HL-60 (cell line): Measurements from ENCODE around the gene UBE2S.
A peak's percentile ranks its signal among the peaks of the same experiment; 100 is the strongest.

ENCODE experiments used
- DNase-seq, 2 experiments: peaks; one replicate each; pipeline ENCODE4 v3.0.0-alpha.2; 2010 to 2020; ENCODE audit warnings: low read depth in 1 of 2, low spot score in 1 of 2
- H3K27ac ChIP-seq: fragments of 250-450 bp; sonication (Bioruptor Pico); replicated peaks from 2 replicates; pipeline ENCODE4 v1.5.1; 2020; ENCODE audit warnings: mild to moderate bottlenecking, moderate library complexity
- H3K27me3 ChIP-seq: fragments of 250-450 bp; sonication (Bioruptor Pico); 2 replicates; pipeline ENCODE4 v1.5.1; 2021; ENCODE audit warnings: mild to moderate bottlenecking, moderate library complexity; ENCODE audit not compliant: insufficient read depth, poor library complexity, severe bottlenecking
- H3K4me3 ChIP-seq: replicated peaks from 2 replicates; pipeline ENCODE4 v1.5.1; 2011; ENCODE audit warnings: mild to moderate bottlenecking, control low read depth, low read length; ENCODE audit not compliant: insufficient read depth
- CTCF ChIP-seq: IDR thresholded peaks from one replicate; pipeline ENCODE4 v1.5.1; 2011; ENCODE audit warnings: low read length, control low read depth, inconsistent platforms; ENCODE audit not compliant: insufficient read depth
- GABPA ChIP-seq: IDR thresholded peaks from 2 replicates; pipeline ENCODE4 v1.6.1; 2012; ENCODE audit warnings: low read depth
- POLR2AphosphoS5 ChIP-seq: IDR thresholded peaks from 2 replicates; pipeline ENCODE4 v1.6.1; 2012; ENCODE audit warnings: low read depth
- REST ChIP-seq: IDR thresholded peaks from 2 replicates; pipeline ENCODE4 v1.6.1; 2012; ENCODE audit warnings: low read depth; ENCODE audit not compliant: insufficient replicate concordance
- SPI1 ChIP-seq: IDR thresholded peaks from 2 replicates; pipeline ENCODE4 v1.6.1; 2012; ENCODE audit warnings: low read depth, mild to moderate bottlenecking, borderline replicate concordance

UBE2S gene

GRCh38 chr19:55406826-55407549 lies 600 bp downstream of the UBE2S start:
- H3K27ac ChIP-seq = peak overlapping the region; percentile 98
- H3K27me3 ChIP-seq = no peaks in the 10 kb centered on the region
- peak overlapping the region; percentile 91 for H3K4me3 ChIP-seq
- TF ChIP-seq POLR2AphosphoS5 = no peak
- TF ChIP-seq GABPA = no peak
- TF ChIP-seq REST = no peak
- no peak for TF ChIP-seq CTCF
- TF ChIP-seq SPI1 = no peak
- DNase-seq = no peak

- DNase-seq = no peak
- Histone ChIP-seq H3K27me3 (no peaks in the 10 kb centered on the region), H3K4me3 (peak overlapping the region; percentile 91), H3K27ac (peak overlapping the region; percentile 98)
- TF ChIP-seq POLR2AphosphoS5 (no peak), REST (no peak), GABPA (no peak), SPI1 (no peak), CTCF (no peak)
Observed at GRCh38 chr19:55406091-55406825, 1.3 kb downstream of the UBE2S start.

GRCh38 chr19:55405638-55406037 lies 1.9 kb downstream of the UBE2S start:
- no peak for DNase-seq
- Histone ChIP-seq H3K27me3 (no peaks in the 10 kb centered on the region), H3K4me3 (peak overlapping the region; percentile 91), H3K27ac (no peak overlapping the region)
- TF ChIP-seq CTCF (no peak), POLR2AphosphoS5 (no peak), GABPA (no peak), REST (no peak), SPI1 (no peak)
